Activated CD4-positive, alpha-beta T cell treated with anti-CD3 and anti-CD28 coated beads, Interleukin-2, amount 50 U/mL, for 1 hour (primary cell): ENCODE results near the gene SUN3.
"Not testable (repeated sequence)": the region's sequence is repeated elsewhere in the genome, so short reads cannot be mapped to it uniquely, and the experiment has no call there.

Experiments
- DNase-seq: peaks from one replicate; pipeline ENCODE4 v3.0.0-alpha.2; 2020

The SUN3 gene

DNA sequence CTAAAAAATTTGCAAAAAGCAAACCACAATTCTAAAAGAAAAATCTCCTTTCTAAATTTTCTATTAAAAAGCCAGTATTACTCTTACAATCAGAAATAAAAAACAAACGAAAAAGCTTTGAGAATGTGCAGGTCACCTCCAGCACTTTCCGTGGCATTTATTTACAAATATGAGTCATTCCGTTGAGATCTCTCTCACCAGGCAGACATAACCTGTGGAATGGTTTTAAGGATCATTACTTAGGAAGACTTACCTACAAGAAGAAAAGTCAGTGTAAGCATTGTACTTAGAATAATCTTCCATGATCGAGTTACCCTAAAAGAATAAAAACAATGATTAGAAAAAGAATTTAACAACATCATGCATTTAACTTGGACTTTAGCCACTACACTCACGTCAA lies 3.3 kb downstream of the SUN3 start:
- no peak for DNase-seq

DNA sequence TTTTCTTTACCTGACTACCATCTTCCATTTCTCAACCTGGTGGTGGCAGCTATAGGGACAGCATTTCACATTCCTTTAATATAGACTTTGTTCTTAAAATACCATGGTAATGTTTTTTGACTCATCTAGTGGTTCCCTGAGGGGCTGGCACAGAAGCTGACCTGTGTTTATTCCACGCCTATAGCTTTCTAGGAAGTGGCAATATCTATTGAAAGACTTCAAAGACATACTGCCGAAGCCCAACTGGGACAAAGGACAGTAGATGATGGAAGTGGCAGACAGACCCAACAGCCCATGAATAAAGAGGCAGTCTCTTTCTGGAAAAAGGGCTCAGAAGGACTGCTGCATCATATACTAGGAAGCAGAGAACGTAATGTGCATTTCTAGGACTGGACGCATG lies 11.2 kb downstream of the SUN3 start:
- DNase-seq = no peak

DNA sequence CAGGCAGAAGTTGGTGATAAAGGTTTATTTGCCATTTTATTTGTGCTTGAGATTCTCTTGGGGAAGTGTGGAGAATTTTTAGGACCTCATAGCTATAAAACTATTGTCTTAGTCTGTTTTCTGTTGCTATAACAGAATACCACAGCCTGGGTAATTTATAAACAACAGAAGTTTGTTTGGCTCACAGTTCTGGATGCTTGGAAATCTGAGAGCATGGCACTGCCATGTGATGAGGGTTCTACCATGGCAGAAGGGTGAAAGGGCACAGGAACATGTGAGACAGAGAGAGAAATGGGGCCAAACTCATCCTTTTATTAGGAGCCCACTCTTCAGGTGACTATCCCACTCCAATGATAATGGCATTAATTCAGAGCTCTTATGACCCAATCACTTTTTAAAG lies 12.3 kb downstream of the SUN3 start:
- DNase-seq = no peak

DNA sequence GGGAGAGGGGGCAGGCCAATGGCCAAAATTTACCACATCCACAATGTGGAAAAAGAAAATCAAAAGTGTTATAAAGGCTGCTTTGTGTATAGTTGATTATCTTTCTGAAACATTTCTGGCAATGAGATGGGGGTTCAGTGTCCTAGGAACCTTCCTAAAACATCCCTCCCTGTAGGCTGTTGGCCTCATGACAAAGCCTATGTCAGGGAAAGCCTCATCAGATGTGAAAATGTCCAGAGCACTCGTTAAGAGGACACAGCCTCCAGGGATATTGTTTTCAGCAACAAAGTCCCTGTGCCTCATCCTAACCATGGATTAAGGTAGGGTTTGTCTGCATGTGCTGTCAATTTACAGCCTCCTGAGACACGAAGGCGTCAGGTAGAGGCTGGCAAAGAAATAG lies 17.0 kb downstream of the SUN3 start:
- DNase-seq = no peak

DNA sequence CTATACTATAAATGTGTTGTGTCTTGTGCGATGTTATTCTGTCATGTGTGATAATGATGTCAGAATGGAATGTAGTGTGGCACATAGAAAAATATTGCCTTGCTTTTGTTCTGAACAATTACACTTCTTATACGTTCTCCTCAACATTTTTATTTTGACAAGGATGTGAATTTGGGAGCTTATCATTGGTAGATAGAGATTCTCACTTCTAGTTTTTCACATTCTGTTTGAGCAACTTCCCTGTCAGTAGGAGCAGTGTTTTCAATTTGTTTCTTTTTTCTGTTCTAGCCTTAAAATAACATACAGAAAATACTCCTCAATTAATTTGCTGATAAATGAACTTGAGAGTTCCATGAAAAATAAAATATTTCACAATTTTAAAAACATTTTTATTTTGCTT lies 17.6 kb downstream of the SUN3 start:
- no peak for DNase-seq

DNA sequence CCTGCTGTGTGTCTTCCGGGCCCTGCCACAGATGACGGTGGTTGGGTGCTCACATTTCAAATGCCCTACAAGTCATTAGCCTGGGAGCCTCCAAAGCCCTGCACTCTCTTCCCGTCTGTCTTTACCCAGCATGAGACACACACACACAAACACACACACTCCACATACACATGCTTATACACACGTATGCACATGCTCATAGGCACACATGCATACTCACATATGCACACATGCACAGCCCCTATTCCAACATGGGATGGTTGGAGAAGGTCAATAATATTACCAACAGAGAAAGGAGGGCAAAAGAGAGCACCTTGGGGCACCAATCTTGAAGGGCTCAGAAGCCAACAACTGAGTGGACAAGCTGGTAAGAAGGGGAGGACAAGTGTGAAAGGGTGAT lies 19.0 kb downstream of the SUN3 start:
- no peak for DNase-seq

DNA sequence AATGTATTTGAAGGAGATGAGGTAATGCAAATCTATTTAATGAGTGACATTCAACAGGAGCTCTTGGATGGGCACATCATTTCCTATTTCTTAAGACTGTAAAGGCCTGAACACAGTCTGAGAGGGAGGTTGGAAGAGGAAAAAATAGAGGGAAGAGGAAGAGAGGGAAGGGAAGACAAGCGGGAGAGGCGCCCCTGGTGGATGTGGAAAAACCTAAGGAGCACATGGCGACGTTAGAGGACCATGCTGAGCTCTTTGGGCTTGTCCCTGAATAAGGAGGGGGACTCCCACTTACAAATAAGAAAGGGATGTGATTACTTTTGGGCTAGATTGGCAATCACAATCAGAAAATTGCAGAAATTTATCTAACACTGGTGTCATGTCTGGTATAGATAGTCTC lies 19.6 kb downstream of the SUN3 start:
- no peak for DNase-seq

DNA sequence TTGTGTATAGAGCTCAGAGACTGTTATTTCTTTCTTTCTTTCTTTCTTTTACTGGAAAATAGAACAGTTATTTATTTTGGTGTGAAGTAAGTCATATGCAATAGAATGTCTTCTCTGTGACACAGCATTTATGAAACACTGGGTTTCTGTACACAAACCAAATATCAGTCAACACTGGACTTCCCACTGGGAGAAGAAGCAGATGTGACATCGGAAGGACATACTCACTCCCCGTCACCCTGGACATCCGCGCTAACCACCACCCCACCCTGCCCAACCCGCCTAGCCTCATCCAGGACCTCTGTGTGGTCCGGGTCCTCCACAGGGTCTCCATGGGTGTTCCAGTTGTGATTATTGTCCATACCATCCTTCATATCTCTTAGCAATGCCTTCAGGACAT lies 22.0 kb downstream of the SUN3 start:
- no peak for DNase-seq

DNA sequence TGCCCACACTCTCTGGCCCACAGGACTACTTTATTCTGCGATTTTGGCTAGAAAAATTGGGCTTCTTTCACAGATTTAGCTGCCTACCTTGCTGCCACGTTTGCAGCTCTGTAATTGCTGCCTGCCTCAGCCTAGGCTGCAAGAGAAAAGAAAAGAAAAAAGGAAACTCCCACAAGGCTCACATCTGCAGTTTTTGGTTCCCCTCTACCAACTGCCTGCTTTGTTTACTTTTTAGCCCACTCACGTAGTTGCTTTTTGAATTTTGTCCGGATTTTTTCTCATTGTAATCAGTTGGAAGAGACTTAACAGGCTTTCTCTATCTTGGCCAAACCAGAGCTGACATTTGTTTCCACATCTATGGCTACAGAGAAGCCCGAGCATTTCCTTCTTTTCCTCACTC lies 24.3 kb downstream of the SUN3 start:
- no peak for DNase-seq

DNA sequence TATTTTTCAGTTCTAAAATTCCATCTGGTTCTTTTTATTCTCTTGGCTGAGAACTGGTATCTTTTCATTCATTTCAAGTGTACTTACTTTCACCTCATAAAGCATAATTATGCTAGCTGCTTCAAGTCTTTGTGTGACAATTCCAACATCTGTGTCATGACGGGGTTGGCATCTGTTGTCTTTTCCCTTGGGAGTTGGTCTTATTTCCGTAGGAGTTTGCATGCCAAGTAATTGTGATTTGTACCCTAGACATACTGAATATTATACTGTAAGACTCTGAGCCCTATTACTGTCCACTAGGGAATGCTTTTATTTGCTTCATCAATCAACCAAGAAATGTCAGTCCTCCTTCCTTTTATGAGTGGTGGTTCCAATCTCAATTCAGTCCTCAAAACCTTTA lies 24.9 kb downstream of the SUN3 start:
- no peak for DNase-seq

DNA sequence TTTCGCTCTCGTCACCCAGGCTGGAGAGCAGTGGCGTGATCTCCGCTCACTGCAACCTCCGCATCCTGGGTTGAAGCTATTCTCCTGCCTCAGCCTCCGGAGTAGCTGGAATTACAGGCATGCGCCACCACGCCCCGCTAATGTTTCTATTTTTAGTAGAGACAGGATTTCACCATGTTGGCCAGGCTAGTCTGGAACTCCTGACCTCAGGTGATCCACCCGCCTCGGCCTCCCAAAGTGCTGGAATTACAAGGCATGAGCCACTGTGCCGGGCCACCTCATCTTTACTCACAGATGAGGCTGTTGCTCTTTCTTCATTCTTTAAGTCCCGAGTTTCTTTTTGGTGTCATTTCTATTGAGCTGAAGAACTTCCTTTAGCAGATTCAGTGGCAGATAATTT lies 28.7 kb downstream of the SUN3 start:
- DNase-seq = not testable (repeated sequence)

DNA sequence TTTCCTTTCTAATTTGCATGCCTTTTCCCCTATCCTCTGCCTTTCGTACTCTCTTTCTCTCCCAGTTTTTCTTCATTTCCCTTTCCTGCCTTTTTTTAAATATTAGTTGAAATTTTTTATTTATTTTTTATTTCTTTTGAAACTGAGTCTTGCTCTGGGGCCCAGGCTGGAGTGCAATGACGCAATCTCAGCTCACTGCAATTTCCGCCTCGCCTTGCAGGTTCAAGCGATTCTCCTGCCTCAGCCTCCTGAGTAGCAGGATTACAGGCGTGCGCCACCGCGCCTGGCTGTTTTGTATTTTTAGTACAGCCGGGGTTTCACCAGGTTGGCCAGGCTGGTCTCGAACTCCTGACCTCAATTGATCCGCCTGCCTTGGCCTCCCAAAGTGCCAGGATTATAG lies 29.5 kb downstream of the SUN3 start:
- DNase-seq = no peak

DNA sequence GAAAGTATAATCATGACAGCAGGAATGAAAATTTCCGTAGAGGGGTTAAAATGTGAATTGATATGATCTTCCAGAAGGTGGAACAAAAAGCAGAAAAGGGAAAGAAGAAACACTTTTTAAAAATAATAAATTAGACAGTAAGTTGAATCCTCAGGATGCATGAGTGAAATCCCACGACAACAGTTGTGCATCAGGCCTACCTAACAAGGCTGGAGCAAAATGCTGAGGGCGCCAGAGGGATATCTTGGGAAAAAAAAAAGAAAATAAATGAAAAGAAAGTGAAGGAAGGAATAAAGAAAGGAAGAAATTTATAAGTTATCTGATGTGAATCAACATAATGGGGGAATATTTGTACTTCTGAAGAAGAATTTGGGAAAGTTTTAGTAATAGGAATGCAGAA lies 36.5 kb downstream of the SUN3 start:
- DNase-seq = no peak

DNA sequence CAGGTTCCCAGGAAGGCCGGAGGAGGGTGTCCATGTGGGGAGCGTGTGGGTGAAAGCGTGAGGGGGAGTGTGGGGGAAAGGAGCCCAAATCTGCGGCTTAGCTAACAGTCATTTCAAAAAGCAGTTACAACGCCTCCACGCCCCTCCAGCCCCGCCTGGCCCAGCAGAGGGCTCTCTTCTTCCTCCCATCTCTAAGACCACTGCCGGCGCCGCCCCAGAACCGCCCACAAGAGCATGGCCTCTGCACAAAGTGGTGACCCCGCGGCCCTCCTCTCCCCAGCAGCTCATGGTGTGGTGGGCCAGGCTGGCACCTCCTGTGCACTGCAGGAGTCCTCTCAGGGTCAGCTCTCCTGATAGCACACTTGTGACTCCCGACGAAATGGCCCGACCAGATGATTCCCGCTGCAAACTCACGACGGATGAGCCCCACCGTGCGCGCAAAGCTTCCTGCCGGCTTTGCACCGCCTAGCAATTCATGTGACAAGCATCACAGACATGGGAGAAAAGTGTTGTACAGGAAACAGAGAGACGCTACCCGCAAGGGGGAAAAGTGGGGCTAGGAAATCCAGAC lies 37.1 kb downstream of the SUN3 start:
- peak; percentile 84 for DNase-seq

DNA sequence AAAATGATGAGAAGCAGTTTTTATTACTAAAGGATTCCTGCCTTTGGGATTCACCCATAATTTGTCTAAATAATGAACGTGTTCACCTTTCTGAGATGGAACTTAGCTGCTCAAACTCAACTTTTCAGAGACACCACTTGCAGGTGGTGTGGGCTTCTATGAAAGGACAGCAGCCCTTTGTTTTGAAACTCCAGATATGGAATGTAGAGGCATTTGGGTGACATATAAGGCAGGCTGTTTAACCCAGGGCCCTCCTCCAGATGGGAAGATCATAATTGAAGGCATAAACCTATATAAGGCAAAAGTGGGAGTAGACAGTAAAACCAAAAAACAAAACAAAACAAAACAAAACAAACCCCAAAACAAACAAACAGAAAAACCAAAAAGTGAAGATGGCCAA lies 37.6 kb downstream of the SUN3 start:
- DNase-seq = no peak

DNA sequence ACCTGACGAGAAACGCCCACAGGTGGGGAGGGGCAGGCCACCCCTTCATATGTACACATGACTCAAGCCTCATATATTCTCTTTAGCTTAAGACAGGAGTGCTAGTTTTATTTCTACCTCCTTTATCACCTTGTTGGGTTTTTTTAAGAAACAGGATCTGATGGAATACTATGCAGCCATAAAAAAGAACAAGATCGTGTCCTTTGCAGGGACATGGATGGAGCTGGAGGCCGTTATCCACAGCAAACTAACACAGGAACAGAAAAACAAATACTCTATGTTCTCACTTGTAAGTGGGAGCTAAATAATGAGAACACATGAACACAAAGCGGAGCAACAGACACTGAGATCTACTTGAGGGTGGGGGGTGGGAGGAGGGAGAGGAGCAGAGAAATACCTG lies 38.3 kb downstream of the SUN3 start:
- DNase-seq = no peak

DNA sequence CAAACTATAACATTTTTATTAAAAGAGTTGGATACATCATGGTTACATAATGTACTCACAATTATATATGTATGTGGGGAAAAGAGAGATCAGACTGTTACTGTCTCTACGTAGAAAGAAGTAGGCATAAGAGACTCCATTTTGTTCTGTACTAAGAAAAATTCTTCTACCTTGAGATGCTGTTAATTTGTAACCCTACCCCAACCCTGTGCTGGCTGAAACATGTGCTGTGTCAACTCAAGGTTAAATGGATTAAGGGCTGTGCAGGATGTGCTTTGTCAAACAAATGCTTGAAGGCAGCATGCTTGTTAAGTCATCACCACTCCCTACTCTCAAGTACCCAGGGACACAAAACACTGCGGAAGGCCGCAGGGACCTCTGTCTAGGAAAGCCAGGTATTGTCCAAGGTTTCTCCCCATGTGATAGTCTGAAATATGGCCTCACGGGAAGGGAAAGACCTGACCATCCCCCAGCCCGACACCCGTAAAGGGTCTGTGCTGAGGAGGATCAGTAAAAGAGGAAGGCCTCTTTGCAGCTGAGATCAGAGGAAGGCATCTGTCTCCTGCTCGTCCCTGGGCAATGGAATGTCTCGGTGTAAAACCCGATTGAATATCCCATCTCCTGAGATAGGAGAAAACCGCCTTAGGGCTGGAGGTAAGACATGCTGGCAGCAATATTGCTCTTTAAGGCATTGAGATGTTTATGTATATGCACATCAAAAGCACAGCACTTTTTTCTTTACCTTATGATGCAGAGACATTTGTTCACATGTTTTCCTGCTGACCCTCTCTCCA lies 39.1 kb downstream of the SUN3 start:
- not testable (repeated sequence) for DNase-seq

DNA sequence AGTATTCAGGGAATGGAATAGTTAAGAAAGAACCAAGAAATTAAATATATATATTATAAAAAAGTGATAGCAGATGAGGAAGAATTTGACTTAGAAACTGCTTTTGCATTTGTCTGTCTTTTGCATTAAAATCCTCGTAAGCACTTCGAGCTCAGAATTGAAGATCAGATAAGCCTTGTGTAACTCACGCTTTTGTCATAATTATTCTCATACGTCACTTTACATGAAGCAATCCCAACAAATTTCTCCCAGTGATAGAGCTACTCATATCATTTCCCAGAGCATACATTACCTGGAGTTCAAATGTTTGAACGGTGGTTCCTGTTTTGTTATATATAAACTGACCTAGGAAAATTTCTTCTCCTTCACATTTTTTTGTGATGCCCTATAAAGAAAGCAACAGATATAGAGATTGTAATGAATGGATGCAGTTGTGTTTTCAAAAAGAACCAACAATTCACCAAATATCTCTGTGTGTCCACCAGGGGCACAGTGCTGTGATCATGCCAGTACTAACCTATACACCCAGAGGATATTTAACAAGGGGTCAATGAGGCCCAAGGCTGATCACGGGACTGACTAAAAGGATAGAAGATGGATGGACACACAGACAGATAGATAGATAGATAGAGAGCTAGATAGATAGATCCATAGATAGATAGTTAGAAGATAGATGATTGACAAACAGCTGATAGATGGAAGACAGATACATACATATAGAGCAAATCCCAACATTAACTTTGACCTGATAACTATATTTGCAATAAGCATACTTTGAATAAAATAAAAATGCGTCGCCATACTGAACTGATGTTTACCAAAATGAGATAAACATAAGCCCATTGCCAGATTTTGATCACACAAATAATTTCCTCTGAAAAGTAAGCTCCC lies 40.2 kb downstream of the SUN3 start:
- DNase-seq = no peak

DNA sequence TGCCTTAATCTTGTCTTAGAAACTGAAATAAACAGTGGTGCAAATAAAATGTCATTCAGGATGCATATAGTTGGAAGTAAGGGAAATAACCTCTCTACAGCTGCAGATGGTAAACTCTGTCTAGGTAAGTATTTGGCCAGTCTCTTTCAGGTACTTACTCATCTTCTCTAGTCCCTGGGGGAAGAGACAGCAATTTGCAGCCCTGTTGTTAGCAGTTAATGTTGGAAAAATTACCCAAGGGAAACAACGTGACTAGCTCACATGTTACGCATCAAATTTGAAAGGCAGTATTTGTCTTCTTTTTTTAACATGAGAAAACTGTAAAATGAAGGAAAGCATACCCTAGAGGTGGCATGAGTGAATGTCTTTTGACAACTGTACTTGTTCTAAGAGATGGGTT lies 46.3 kb downstream of the SUN3 start:
- DNase-seq = no peak

DNA sequence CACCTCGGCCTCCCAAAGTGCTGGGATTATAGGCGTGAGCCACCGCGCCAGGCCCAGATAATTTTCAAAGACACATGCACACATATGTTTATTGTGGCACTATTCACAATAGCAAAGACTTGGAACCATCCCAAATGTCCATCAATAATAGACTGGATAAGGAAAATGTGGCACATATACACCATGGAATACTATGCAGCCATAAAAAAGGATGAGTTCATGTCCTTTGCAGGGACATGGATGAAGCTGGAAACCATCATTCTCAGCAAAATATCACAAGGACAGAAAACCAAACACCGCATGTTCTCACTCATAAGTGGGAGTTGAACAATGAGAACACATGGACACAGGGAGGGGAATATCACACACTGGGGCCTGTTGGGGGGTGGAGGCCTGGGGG lies 48.3 kb downstream of the SUN3 start:
- not testable (repeated sequence) for DNase-seq

DNA sequence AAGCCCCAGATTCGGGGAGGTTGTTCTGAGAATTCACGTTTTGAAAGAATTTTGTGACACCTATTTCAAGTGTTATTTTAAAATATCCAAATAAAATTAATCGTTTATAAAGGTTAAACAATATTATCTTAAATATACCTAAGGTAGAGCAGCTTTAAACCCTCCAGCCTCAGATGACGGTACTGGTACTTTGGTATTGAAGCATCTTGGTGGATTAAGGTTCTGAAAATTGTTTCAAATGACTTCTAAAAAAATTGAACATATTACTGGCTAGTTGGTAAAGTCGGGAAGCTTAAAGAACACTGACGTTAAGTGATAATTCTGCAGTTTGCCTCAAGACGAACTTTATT lies 49.1 kb downstream of the SUN3 start:
- DNase-seq = no peak

DNA sequence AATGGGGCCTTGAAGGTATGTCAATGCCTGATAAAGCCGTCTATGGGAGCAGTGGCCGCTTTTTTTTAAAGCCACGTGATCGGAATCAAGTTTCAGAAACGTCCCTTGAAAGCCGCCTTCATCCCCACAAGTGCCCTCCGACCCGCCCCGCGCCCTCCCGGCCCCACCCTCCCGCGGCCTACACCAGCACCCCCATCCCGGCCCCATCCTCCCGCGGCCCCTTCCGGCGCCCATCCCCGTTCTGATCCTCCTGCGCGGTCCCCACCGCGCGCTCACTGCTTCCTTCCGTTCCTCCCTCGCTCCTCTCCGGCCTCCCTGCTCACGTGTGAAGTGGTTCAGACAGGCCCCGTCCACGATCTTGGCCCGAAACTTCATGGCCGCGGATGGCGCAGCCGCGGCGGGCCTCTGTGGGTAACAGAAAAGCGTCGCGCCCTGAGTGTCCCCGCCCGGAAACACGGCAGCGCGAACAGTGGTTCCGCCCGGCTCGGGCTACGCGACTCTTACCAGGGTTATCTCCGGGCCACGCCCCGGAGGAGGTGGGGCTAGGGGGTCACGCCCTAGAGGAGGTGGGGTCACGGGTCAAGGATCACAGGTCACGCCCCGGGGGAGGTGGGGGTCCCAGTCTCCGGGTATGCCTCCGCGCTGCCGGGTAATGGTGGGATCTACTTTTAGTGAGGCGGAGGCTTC lies 49.6 kb downstream of the SUN3 start, which contains the start of gene HUS1:
Gene HUS1 (minus strand): TSS at position 471 of the 687 bp plus-strand sequence. CDS start 96 bp downstream, at position 375.
- peak; percentile 95 for DNase-seq

DNA sequence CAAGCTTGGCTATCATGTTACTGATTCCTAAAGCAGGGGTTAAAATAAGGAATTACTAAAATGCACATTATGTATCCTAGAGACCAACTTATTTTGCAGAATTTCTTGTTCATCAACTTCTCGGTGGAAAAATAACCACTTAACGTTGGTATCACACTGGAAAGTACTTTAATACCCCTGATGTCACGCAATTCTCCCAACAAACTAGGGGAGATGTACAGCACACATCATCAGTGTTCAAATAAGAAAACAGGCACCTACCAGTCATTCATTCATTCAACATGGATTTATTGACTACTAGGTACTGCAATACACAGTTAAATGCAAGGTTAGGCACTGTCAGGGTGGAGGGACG lies 50.1 kb downstream of the SUN3 start:
- DNase-seq = no peak
